H54 (cell line): ENCODE results near the gene YTHDF1.
"Not testable (repeated sequence)": the region's sequence is repeated elsewhere in the genome, so short reads cannot be mapped to it uniquely, and the experiment has no call there.

Source experiments
- DNase-seq: peaks from one replicate; pipeline ENCODE4 v3.0.0; 2011; ENCODE audit warnings: low spot score, mixed read lengths; ENCODE audit not compliant: insufficient read length
- FAIRE-seq: peaks from 3 replicates; lab custom pipeline; 2011; peaks lifted over from hg19 to GRCh38; lab: Jason Lieb, UNC
- POLR2A ChIP-seq: IDR thresholded peaks from 2 replicates; pipeline ENCODE4 v1.6.1; 2011; ENCODE audit warnings: low read depth, mild to moderate bottlenecking, low read length

YTHDF1 gene

GRCh38 chr20:63254606-63255384 is 38.9 kb upstream of the YTHDF1 start:
- FAIRE-seq (no peak), DNase-seq (no peak)
- no peak for TF ChIP-seq POLR2A

GRCh38 chr20:63254232-63254605 is 38.3 kb upstream of the YTHDF1 start, which contains the start of gene NKAIN4:
TSS of gene NKAIN4 (minus strand) at chr20:63254463. CDS start at chr20:63254450, 13 bp downstream.
- DNase-seq (no peak), FAIRE-seq (no peak)
- no peak for TF ChIP-seq POLR2A

- DNase-seq, result no peak
- FAIRE-seq, result no peak
- no peak for TF ChIP-seq POLR2A
Measured at GRCh38 chr20:63253438-63254231, 37.7 kb upstream of the YTHDF1 start.

GRCh38 chr20:63253065-63253437 is 37.1 kb upstream of the YTHDF1 start:
- DNase-seq, result no peak
- no peak for TF ChIP-seq POLR2A
- FAIRE-seq, result no peak

GRCh38 chr20:63252284-63252711 is 36.4 kb upstream of the YTHDF1 start:
- no peak for DNase-seq
- TF ChIP-seq POLR2A, result no peak
- FAIRE-seq, result no peak

- FAIRE-seq, DNase-seq: not testable (repeated sequence)
Measured at GRCh38 chr20:63251350-63251749, 35.4 kb upstream of the YTHDF1 start.

GRCh38 chr20:63249891-63250290 is 34.0 kb upstream of the YTHDF1 start:
- DNase-seq (no peak), FAIRE-seq (no peak)

GRCh38 chr20:63248835-63249591 is 33.1 kb upstream of the YTHDF1 start:
- FAIRE-seq, result no peak
- TF ChIP-seq POLR2A, result no peak
- no peak for DNase-seq

More at GRCh38 chr20:63249891-63250290, 34.0 kb upstream of the YTHDF1 start:
- TF ChIP-seq POLR2A, result no peak

GRCh38 chr20:63247671-63248228 is 31.8 kb upstream of the YTHDF1 start:
- FAIRE-seq (no peak), DNase-seq (no peak)
- TF ChIP-seq POLR2A, result no peak

GRCh38 chr20:63246490-63247288 is 30.8 kb upstream of the YTHDF1 start:
- FAIRE-seq (no peak), DNase-seq (no peak)

GRCh38 chr20:63244468-63244867 is 28.5 kb upstream of the YTHDF1 start:
- DNase-seq (no peak), FAIRE-seq (no peak)
- no peak for TF ChIP-seq POLR2A

More at GRCh38 chr20:63246490-63247288, 30.8 kb upstream of the YTHDF1 start:
- no peak for TF ChIP-seq POLR2A

GRCh38 chr20:63243604-63244247 is 27.8 kb upstream of the YTHDF1 start:
- DNase-seq, result no peak
- no peak for TF ChIP-seq POLR2A
- FAIRE-seq, result no peak
